ENCODE results near the gene ORC5.
"Not testable (repeated sequence)": the region's sequence is repeated elsewhere in the genome, so short reads cannot be mapped to it uniquely, and the experiment has no call there.

ORC5 gene

DNA sequence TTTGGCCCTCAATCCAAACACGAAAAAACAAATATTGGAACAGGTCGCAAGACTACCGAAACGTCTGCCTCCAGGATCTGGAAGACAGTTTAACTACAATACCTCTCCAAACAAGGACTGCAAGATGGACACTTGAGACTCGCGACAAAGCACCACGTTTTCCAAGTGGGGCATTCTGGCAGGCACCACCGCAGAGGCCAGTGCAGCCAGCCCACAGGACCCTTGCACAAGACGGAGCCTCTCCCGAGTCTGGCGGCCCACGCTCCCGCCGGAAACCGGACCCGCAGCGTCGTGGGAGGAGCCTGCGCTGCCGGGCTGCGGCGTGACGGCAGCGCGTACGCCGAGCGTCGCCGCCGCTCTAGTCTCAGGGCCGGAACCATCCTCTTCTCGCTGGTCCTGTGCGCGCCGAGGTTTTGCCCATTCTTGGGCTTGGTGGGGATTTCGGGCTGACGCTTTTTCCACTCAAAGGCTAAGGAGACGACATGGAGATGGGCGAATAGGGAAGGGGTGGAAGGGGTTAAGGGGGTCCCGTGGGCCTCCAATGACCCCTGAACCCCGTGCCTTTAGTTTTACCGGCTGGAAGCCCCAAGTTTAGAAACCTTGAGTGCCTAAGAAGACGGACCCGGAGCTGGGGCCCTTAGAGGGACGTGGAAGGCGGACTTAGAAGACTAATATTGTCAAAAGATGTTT is at the start of gene ORC5:
ORC5 (minus strand) TSS at position 283 of the 690 bp plus-strand sequence; CDS start at position 174, 109 bp downstream.
- DNase-seq, result peak; percentile 92

- DNase-seq, result peak; percentile 57
Measured at GRCh38 chr7:104255616-104256015, 47.8 kb upstream of the ORC5 start.

GRCh38 chr7:104255194-104255593 is 47.4 kb upstream of the ORC5 start:
- peak; percentile 74 for DNase-seq

DNA sequence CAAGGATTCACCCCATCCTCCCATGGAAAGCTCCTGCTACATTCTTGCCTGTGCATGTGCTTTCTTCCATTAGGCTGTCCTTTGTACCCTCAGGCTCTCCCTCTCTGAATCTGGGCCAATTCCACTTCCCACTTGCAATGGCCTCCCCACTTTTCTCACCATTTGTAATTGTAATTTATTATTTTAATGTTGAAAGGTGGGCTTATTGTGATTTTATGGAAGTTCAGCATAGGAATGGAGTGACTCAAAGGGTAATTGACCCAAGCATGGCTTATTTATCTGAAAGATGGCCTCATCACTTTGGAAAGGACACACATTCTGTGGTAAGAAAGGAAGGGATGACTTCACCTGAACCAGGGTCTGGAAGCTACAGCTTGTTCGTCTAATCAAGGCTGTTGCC is 46.9 kb upstream of the ORC5 start:
- no peak for DNase-seq

DNA sequence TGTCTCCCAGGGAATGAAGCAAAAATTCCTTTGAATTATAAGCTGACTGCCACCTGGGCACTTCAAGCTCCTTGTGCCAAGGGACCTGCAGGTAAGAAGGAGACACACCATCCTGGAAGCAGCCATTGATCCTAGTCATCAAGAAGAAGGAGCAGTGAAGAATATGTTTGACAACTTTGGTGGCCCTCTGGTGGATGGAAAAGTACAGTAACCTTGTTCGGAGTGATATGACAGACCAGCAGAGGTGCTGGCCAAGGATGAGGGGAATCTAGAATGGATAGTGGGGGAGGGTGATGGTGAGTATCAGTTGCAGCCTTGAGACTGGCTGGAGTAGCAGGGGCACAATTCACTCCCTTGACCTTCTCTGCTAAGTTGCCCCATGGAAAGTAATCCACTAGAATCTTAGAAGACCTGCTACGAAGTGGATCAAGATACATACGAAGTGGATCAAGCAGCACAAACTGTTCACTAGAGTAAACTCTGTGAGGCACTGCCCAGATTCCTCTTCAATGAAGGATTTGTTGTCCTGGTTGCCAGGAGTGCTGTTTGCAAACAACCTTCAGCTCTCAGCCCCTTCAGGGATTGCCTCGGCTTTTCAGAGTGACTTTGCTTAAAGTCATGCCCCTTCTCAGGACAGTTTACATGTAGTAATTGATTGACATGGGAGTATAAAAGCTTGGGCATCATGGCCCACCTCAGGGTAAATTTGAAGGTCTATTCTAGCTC is 44.8 kb upstream of the ORC5 start:
- no peak for DNase-seq

DNA sequence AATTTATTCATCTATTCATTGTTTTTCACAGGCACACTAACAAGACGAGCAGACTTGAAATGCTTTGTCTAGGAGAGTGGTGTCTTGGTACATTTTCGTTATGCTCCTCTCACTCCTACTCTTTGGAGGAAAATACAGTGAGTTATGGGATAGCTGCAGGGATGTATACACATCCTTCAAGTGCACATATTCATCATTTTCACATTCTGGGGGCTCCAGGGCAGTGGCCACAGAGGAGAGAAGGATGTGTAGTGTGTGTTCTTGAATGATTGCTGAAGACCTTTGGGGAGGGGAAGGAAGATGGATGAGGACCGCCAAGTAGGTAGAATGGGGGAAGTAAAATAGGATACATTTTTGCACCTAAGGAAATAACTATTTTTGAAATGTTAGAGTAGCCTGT is 34.8 kb upstream of the ORC5 start:
- no peak for DNase-seq

DNA sequence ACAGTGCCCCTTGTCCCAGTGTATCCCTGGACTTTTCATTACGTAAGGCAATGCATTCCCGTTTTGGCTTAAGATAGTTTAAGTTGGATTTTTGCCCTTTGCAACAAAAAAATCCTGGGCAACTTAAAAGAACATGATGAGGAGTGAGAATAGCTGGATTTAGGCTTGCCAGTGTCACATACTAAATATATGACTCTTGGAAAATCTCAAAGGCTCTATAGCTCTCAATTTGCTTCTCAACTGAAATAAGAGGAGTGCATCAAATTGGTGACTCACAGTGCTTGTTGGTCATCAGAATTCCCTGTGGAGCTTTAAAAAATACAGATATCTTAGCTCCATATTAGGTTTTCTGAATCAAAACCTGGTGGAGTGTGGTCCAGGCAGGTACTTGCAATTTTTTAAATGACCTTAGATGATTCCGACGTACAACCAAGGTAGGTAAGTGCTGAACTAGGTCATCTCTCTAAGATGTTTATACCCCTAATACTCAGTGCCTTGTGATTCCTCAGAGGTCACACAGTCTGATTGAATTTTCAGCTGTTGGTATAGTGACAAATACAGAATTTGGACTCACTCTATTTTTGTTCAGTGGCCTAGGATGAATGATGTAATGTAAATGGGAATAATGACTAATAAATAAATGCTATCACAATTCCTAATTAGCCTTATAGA is 33.9 kb upstream of the ORC5 start:
- DNase-seq, result no peak

GRCh38 chr7:104241135-104241534 is 33.3 kb upstream of the ORC5 start:
- DNase-seq, result no peak

GRCh38 chr7:104240401-104240800 is 32.6 kb upstream of the ORC5 start:
- peak; percentile 73 for DNase-seq

DNA sequence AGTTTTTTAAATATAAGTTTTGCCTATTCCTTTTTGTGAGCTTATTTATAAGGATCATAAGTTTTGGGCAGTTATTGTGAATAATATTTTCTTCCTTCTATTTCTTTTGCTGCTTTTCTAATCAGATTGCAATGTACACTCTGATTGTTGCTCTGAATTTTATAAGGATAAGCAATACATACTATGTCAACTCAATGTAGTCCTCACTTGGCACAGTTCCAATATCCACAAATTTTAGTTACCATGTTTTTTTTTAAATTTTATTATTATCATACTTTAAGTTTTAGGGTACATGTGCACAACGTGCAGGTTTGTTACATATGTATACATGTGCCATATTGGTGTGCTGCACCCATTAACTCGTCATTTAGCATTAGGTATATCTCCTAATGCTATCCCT is 27.2 kb upstream of the ORC5 start:
- DNase-seq, result not testable (repeated sequence)

DNA sequence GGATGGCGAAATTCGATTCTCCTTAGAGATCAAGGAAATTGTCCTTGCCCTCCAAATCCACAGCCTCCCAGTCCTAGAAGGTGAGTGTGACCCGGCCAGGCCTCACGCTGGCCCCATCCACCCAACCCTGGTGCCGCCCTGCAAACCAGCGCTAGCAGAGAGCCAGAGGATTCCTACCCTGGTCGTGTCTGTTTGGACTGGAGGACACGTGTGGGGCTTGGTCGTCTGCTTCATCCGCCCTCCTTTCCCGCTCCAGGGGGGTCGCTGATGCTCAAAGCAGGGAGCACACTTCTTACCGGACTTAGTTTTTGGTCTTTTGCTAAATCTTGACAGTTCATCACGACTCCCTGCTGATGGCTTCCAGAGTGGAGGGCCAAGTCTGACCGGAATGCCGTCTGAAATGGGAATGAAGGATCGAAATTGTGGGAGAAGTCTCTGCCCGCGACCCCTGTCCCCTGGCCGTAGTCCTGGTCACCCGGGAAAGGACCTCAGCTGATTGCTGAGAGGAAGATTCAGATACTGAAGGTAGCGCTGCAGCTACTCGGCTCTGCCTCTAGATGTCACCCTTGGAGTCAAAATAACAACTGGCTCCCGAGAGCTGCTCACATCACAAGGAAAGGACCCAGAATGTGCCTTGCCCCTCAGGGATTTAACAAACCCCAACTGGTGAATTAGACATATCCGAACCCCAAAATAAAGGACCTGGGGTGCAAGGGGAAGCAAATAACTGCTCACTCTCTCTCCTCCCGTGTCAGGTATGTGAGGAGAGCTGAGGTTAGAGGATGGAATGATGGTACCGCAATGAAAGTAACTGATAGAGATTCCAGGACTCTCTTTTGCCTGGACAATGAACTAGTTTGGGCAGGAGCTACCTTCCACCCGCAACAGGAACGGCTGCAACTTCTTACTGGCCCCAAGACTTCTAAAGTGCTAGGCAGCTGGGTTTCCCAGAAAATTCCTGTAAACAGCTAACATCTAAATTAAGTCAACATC is 23.5 kb upstream of the ORC5 start:
- DNase-seq, result peak; percentile 84

DNA sequence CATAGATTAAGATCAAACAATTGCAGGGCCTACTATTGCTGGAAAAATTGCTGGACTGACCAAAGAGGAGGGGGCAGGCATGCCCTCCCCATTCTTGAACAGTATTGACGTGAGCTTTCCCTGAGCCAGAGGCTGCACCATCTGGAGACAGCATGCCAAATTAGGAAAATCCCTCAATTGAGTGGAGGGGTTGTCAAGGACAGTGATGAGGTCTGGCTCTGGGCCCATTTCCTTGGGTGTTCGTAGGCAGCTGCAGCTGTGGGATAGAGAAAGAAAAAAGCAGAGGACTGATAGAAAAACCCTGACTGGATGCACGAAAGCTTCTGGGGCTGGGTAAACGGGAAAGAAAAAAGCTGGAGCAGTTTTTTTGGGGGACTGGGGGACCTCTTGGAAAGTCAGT is 22.8 kb upstream of the ORC5 start:
- DNase-seq, result peak; percentile 45

- DNase-seq, result no peak
Measured at GRCh38 chr7:104228442-104228841, 20.6 kb upstream of the ORC5 start.

- no peak for DNase-seq
Measured at GRCh38 chr7:104225451-104225850, 17.6 kb upstream of the ORC5 start.

- no peak for DNase-seq
Measured at GRCh38 chr7:104217620-104218019, 9.8 kb upstream of the ORC5 start.

DNA sequence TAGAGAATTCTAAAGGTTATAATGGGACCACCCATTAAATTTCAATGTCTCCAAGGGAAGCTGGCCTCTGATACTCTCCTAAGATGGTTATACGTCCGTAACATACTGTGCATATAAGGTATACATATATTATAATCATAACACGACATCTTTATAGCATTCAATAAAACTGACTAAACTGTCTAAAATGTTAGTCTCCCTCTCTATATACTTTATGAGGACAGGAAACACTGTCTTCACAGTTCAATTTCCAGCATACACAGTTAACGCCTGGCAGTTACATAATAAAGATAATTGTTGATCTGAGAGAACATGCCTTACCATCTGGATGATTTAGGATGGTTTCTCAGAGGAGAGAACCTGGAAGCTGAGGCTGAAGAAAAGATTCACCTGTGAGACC is 1.2 kb upstream of the ORC5 start:
- DNase-seq, result no peak

DNA sequence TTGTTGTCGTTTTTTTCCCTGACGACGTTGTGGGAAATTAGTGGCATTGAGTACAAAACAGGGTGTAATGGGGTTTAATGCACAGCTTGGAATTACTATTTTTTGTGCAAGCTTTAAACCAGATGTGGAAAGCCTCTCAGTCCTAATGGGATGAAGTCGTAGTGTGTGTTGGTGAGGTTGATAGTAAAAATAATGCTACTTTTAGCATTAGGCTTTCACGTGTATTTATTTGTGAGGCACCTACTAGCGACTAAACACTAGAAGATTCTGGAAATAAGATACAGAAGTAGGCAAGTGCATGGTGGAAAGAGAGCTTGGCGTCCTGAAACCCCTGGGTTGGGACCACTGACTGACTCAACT is 588 bp upstream of the ORC5 start:
- DNase-seq, result no peak

GRCh38 chr7:104207348-104207730 is 474 bp downstream of the ORC5 start:
- DNase-seq, result no peak

DNA sequence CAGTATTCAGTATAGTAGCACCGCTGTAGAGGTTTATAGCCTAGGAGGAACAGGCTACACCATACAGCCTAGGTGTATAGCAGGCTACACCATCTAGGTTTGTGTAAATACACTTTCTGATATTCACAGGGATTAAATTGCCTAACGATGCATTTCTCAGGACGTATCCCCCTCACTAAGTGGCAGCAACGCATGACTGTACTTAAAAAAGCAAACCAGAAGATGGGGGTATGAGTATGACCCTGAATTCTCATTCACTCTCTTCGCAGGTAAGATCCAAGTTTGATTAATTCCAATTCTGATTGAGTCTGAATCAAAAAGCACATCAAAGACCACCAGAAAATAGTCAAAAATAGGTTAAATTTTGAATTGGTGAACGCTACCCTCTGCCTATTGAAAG is 972 bp downstream of the ORC5 start:
- DNase-seq, result no peak

- DNase-seq, result no peak
Measured at GRCh38 chr7:104198673-104199278, 9.0 kb downstream of the ORC5 start.

DNA sequence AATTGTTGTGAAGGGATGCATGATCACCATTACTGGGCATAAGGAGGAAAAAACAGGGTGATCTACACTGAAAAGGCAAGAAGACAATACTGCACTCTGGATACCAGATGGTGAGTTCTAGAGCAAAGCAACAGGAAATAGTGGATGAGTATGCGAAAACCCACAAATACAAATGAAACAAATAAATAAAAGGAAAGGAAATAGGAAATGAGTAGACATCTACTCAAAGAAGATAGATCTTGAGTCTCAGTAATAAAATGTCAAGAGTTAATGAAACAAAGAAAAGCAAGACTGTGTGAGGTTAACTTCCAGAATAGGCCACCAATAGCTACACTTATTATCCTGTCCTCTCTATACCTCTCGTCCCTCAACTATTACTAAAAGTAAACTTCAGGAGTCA is 11.7 kb downstream of the ORC5 start:
- DNase-seq, result no peak

- no peak for DNase-seq
Measured at GRCh38 chr7:104192434-104192833, 15.4 kb downstream of the ORC5 start.

Measured in eye (tissue), 1 donor.